Endothelial cell of hepatic sinusoid (primary cell): Measurements from ENCODE around the gene CGB2.
"Not testable (repeated sequence)": the region's sequence is repeated elsewhere in the genome, so short reads cannot be mapped to it uniquely, and the experiment has no call there.

Experiments used
- in situ Hi-C: cut with HindIII; loops from 2 replicates; pipeline ENCODE4 v1.10.0; 2017; ENCODE audit warnings: low sequenced_read_pairs

The CGB2 gene

GRCh38 chr19:49006905-49007304 lies 24.8 kb upstream of the CGB2 start:
- in situ Hi-C loops = no loop called here

GRCh38 chr19:49009828-49010227 lies 21.9 kb upstream of the CGB2 start:
- in situ Hi-C loops = no loop called here

- in situ Hi-C loops = no loop called here
Observed at GRCh38 chr19:49010453-49010852, 21.2 kb upstream of the CGB2 start.

GRCh38 chr19:49011194-49011593 lies 20.5 kb upstream of the CGB2 start:
- in situ Hi-C loops = no loop called here

GRCh38 chr19:49014123-49014869 lies 17.4 kb upstream of the CGB2 start:
- in situ Hi-C loops = no loop called here

GRCh38 chr19:49014870-49015255 lies 16.8 kb upstream of the CGB2 start:
- in situ Hi-C loops = no loop called here

- in situ Hi-C loops = no loop called here
Observed at GRCh38 chr19:49016067-49016839, 15.4 kb upstream of the CGB2 start.

- in situ Hi-C loops = no loop called here
Observed at GRCh38 chr19:49017041-49017665, 14.5 kb upstream of the CGB2 start, which contains the start of gene LHB. Gene LHB, minus strand, starts transcription at chr19:49017091. Its CDS starts 10 bp downstream, at chr19:49017081.

- in situ Hi-C loops = no loop called here
Observed at GRCh38 chr19:49017666-49018351, 13.9 kb upstream of the CGB2 start.

GRCh38 chr19:49018388-49019241 lies 13.1 kb upstream of the CGB2 start:
- in situ Hi-C loops = not testable (repeated sequence)

- in situ Hi-C loops = no loop called here
Observed at GRCh38 chr19:49019242-49019932, 12.3 kb upstream of the CGB2 start.

- in situ Hi-C loops = no loop called here
Observed at GRCh38 chr19:49020342-49020741, 11.3 kb upstream of the CGB2 start.

GRCh38 chr19:49020931-49021895 lies 10.5 kb upstream of the CGB2 start:
- in situ Hi-C loops = no loop called here

GRCh38 chr19:49022116-49022515 lies 9.6 kb upstream of the CGB2 start:
- in situ Hi-C loops = no loop called here

GRCh38 chr19:49024233-49024632 lies 7.5 kb upstream of the CGB2 start, which contains the start of gene CGB3:
Gene CGB3, minus strand, starts transcription at chr19:49024333. Its CDS starts 362 bp downstream, at chr19:49023971.
- in situ Hi-C loops = not testable (repeated sequence)

- in situ Hi-C loops = not testable (repeated sequence)
Observed at GRCh38 chr19:49025088-49025487, 6.6 kb upstream of the CGB2 start.

GRCh38 chr19:49025599-49025998 lies 6.1 kb upstream of the CGB2 start:
- in situ Hi-C loops = not testable (repeated sequence)

- in situ Hi-C loops = not testable (repeated sequence)
Observed at GRCh38 chr19:49028686-49029085, 3.0 kb upstream of the CGB2 start.
